CD14-positive monocyte (primary cell): ENCODE results near the gene DENND1B. TPM values are rescaled to one million over a fixed set of nuclear protein-coding genes. Genes with fewer than 3 reads are reported as not detected.

Experiments
- DNase-seq, 3 donors: peaks; one replicate each; pipeline ENCODE4 v3.0.0-alpha.2; 2011 to 2022
- H2AFZ ChIP-seq: 2 replicates; pipeline ENCODE4 v1.6.0; 2012; ENCODE audit warnings: mild to moderate bottlenecking, low read depth, low read length, inconsistent platforms; ENCODE audit not compliant: insufficient read depth, poor library complexity, severe bottlenecking
- H3K27ac ChIP-seq, 2 donors: 1 replicate in 1 of 2; 2 replicates in 1 of 2; pipeline ENCODE4 v1.5.1; 2012 to 2013; ENCODE audit warnings: low read length in 2 of 2, control low read depth in 1 of 2, inconsistent platforms in 1 of 2, low read depth in 1 of 2, mild to moderate bottlenecking in 1 of 2
- H3K27me3 ChIP-seq, 2 donors: one replicate each; pipeline versions ENCODE4 v1.6.0 to v1.6.1; 2011 to 2013; ENCODE audit warnings: low read length in 2 of 2; ENCODE audit not compliant: control insufficient read depth in 2 of 2, insufficient read depth in 2 of 2
- H3K36me3 ChIP-seq, 2 donors: replicated peaks in 1 of 2; 1 replicate in 1 of 2; 2 replicates in 1 of 2; pipeline versions ENCODE4 v1.5.1 to v1.6.1; 2012 to 2013; ENCODE audit warnings: low read length in 2 of 2, control low read depth in 1 of 2, inconsistent platforms in 1 of 2, mild to moderate bottlenecking in 1 of 2; ENCODE audit not compliant: insufficient read depth in 2 of 2, control insufficient read depth in 1 of 2
- H3K4me1 ChIP-seq, 2 donors: 1 replicate in 1 of 2; 2 replicates in 1 of 2; pipeline versions ENCODE4 v1.5.1 to v1.6.1; 2012 to 2013; ENCODE audit warnings: low read length in 2 of 2, control low read depth in 1 of 2, inconsistent platforms in 1 of 2, mild to moderate bottlenecking in 1 of 2, moderate library complexity in 1 of 2; ENCODE audit not compliant: insufficient read depth in 2 of 2, control insufficient read depth in 1 of 2
- H3K4me2 ChIP-seq: replicated peaks from 2 replicates; pipeline ENCODE3; 2012; ENCODE audit warnings: low read length, moderate library complexity, mild to moderate bottlenecking; ENCODE audit not compliant: poor library complexity, severe bottlenecking; ENCODE audit errors: extremely low read depth
- H3K4me3 ChIP-seq, 3 experiments: fragments of 200-600 bp in 1 of 3; sonication (generic) in 1 of 3; replicated peaks in 1 of 3; 1 replicate in 2 of 3; 2 replicates in 1 of 3; pipeline ENCODE4 v1.5.1; 2011 to 2013; ENCODE audit warnings: low read length in 3 of 3, mild to moderate bottlenecking in 3 of 3, control low read depth in 2 of 3, low read depth in 2 of 3, inconsistent platforms in 1 of 3, moderate library complexity in 1 of 3
- H3K79me2 ChIP-seq: 2 replicates; pipeline ENCODE4 v1.6.0; 2012; ENCODE audit warnings: mild to moderate bottlenecking, control low read depth, inconsistent platforms, low read length, moderate library complexity; ENCODE audit not compliant: insufficient read depth
- H3K9ac ChIP-seq: 2 replicates; pipeline ENCODE4 v1.6.0; 2017; ENCODE audit warnings: low read length, mild to moderate bottlenecking; ENCODE audit not compliant: insufficient read depth, poor library complexity, severe bottlenecking
- H3K9me3 ChIP-seq, 2 donors: replicated peaks in 1 of 2; 1 replicate in 1 of 2; 2 replicates in 1 of 2; pipeline versions ENCODE4 v1.5.1 to v1.6.1; 2012 to 2013; ENCODE audit warnings: low read length in 2 of 2, control low read depth in 1 of 2; ENCODE audit not compliant: control insufficient read depth in 1 of 2, insufficient read depth in 1 of 2
- H4K20me1 ChIP-seq: 2 replicates; pipeline ENCODE4 v1.6.0; 2012; ENCODE audit warnings: mild to moderate bottlenecking, low read length, control low read depth, moderate library complexity; ENCODE audit not compliant: insufficient read depth
- H3K27ac Mint-ChIP-seq, 7 donors: one replicate each; pipeline ENCODE4 v1.8.0; 2020; ENCODE audit warnings: mild to moderate bottlenecking in 7 of 7, mixed read lengths in 7 of 7, moderate library complexity in 6 of 7, inconsistent platforms in 2 of 7
- H3K27me3 Mint-ChIP-seq, 3 donors: one replicate each; pipeline ENCODE4 v1.8.0; 2021 to 2022; ENCODE audit warnings: low read depth in 3 of 3, mild to moderate bottlenecking in 3 of 3, mixed read lengths in 3 of 3, moderate library complexity in 3 of 3, inconsistent platforms in 1 of 3
- H3K36me3 Mint-ChIP-seq, 2 donors: one replicate each; pipeline ENCODE4 v1.8.0; 2020; ENCODE audit warnings: mixed read lengths in 2 of 2, inconsistent platforms in 1 of 2, mild to moderate bottlenecking in 1 of 2
- H3K4me1 Mint-ChIP-seq: one replicate; pipeline ENCODE4 v1.8.0; 2020; ENCODE audit warnings: mild to moderate bottlenecking, mixed read lengths
- H3K4me3 Mint-ChIP-seq, 2 donors: one replicate each; pipeline ENCODE4 v1.8.0; 2020; ENCODE audit warnings: mild to moderate bottlenecking in 2 of 2, mixed read lengths in 2 of 2, moderate library complexity in 1 of 2
- H3K9me3 Mint-ChIP-seq, 7 donors: one replicate each; pipeline ENCODE4 v1.8.0; 2020 to 2022; ENCODE audit warnings: mixed read lengths in 7 of 7, mild to moderate bottlenecking in 6 of 7, moderate library complexity in 6 of 7, inconsistent platforms in 2 of 7
- CTCF ChIP-seq: fragments of 200-600 bp; IDR thresholded peaks from one replicate; pipeline ENCODE4 v1.8.0; 2022; ENCODE audit warnings: antibody characterized with exemption, mild to moderate bottlenecking
- WGBS: methylation state at CpG from one replicate; pipeline ENCODE4 v1.1.5; 2013; ENCODE audit warnings: missing lambda C conversion rate; ENCODE audit not compliant: insufficient coverage; 5-methylcytosine and 5-hydroxymethylcytosine counted together
- intact Hi-C, 2 donors: fragments of 100-400 bp; cut with micrococcal nuclease; formaldehyde crosslinking; loops; one replicate each; pipeline versions ENCODE4 v1.15.0 to v1.15.1; 2023
- polyA plus RNA-seq, 3 donors: library from polyadenylated mRNA; depleted of rRNA in 1 of 3; unstranded in 2 of 3; stranded (reverse) in 1 of 3; fragments of 300-500 nt in 2 of 3; fragments of >200 nt in 1 of 3; fragmentation: Illumina TruSeq in 2 of 3; gene quantifications; 1 replicate in 2 of 3; 2 replicates in 1 of 3; pipeline ENCODE4 v1.2.3, GENCODE V29; 2012 to 2021

DENND1B gene
- polyA plus RNA-seq, 3 donors, result 3.0 to 8.2 (median 5.7) TPM

DNA sequence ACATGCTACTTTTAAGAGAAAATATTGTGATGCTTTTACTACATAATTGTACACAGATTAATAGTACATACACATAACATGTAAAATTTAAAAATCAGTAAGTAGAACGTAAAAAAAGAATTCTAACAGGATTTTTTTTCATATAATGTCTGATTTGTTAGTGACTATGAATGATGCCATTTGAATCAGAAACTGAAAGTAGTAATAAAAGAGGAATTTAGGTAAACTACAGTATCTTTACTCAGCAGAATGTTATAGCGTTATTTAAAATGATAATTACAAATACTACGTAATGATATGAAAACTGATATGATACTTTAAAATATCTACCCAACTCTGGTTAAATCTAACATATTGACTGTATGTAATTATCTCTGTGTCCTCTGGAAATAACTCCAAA lies 116.1 kb downstream of the DENND1B start:
- Mint-ChIP-seq H3K4me3 (peak overlapping the region in 1 of 2 donors; percentile 41), H3K4me1 (peaks cover 4% of the 10 kb centered on the region), H3K36me3 (peaks cover 4 to 7% of the 10 kb centered on the region in 2 donors), H3K9me3 (peaks cover 0 to 2% (median 0%) of the 10 kb centered on the region in 7 donors), H3K27ac (peak overlapping the region in 4 of 7 donors; percentile 5 to 45 (median 22)), H3K27me3 (no peaks in the 10 kb centered on the region)
- Histone ChIP-seq H3K4me3 (peak overlapping the region in 1 of 3 experiments; percentile 58), H3K27ac (peak overlapping the region in 1 of 2 donors; percentile 25), H3K79me2 (no peaks in the 10 kb centered on the region), H4K20me1 (no peaks in the 10 kb centered on the region), H3K9ac (no peak overlapping the region), H3K27me3 (no peaks in the 10 kb centered on the region), H2AFZ (peak overlapping the region; percentile 32), H3K4me1 (peaks cover 0 to 4% of the 10 kb centered on the region in 2 donors), H3K9me3 (no peaks in the 10 kb centered on the region), H3K36me3 (peaks cover 0 to 10% of the 10 kb centered on the region in 2 donors), H3K4me2 (peak overlapping the region; percentile 69)
- TF ChIP-seq CTCF, result no peak
- peak; percentile 4 to 38 (median 14) for DNase-seq
- WGBS, result no CpG with 5 or more reads among the region's 3 CpGs
- intact Hi-C loops, result no loop called here

DNA sequence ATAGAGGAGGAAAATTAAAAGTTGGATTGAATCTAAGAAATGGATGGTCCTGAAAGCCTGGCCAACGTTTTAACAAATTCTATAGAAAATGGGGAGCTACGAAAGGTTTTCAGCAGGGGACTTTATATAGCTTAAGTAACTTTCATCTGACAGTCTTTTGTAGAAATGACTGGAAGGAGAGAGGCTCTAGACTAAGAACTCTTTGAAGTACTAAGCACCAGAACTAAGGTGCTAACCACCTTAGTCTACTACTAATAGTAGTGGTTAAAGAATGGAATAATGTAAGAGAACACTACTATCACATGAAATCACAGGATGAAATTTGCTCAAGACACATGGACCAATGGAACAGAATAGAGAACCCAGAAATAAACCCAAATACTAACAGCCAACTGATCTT lies 126.1 kb downstream of the DENND1B start:
- H3K79me2 ChIP-seq, result no peaks in the 10 kb centered on the region
- no peak overlapping the region for H2AFZ ChIP-seq
- peaks cover 8 to 17% of the 10 kb centered on the region in 2 donors for H3K36me3 Mint-ChIP-seq
- no peak overlapping the region for H3K9ac ChIP-seq
- H3K4me3 Mint-ChIP-seq, result no peak overlapping the region
- no peak overlapping the region for H3K27ac ChIP-seq
- no peaks in the 10 kb centered on the region for H4K20me1 ChIP-seq
- no peaks in the 10 kb centered on the region for H3K27me3 ChIP-seq
- H3K36me3 ChIP-seq, result peaks cover 8 to 22% of the 10 kb centered on the region in 2 donors
- H3K4me1 ChIP-seq, result no peaks in the 10 kb centered on the region
- no peaks in the 10 kb centered on the region for H3K4me1 Mint-ChIP-seq
- no peak for TF ChIP-seq CTCF
- H3K4me3 ChIP-seq, result no peak overlapping the region
- intact Hi-C loops, result no loop called here
- no peaks in the 10 kb centered on the region for H3K9me3 ChIP-seq
- 83% methylated on average over 1 of the region's 2 CpGs for WGBS
- H3K27me3 Mint-ChIP-seq, result no peaks in the 10 kb centered on the region
- no peak overlapping the region for H3K27ac Mint-ChIP-seq
- H3K9me3 Mint-ChIP-seq, result no peaks in the 10 kb centered on the region
- no peak for DNase-seq
- H3K4me2 ChIP-seq, result no peak overlapping the region
